ENCODE results near the gene SYT14. TPM values are rescaled to one million over a fixed set of nuclear protein-coding genes. Genes with fewer than 3 reads are reported as not detected.
"Not testable (repeated sequence)": the region's sequence is repeated elsewhere in the genome, so short reads cannot be mapped to it uniquely, and the experiment has no call there.

The SYT14 gene
- total RNA-seq = not detected

DNA sequence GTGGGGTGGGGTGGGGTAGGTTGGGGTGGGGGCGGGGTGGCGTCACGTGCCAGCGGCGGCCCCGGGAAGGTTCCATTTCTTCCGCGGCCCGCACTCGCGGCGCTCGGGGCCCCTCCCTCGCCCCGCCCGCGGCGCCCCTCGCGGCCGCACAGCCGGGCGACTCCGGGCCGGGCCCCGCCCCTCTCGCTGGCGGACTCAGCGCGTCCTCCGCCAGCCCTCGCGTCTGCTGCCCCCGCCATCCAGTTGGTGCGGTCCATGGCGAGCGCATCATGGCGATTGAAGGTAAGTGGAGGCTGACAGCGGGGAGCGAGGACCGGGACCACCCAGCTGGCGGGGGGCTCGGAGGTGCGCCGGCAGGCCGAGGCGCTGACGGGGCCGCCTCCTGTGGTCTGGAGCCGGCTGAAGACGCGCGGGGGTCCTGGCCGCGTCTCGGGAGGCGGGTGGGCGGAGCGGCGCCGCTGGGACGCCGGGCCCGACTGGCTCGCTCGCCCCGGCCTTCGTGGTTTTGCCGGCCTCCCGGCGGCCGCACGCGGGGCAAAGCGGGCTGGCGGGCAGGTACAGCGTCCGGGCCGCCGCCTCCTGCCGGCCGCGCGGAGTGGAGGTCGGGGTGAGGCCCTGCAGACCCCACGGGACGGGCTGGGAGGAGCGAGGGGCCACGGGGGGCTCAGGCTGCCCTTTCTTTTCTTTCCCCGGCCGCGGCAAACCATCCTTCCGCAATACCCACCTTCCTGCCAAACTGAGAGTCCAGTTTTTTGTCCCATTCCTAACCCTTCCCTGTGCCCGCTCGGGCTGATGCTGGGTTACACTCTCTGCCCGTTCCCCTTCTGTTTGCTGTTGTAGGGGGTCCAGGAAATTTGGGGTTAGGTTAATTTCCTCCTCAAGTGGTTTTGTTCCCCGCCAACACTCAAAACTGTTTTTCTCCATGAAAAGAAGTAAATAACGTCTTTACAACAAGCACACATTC lies at the start of gene SYT14:
Gene SYT14 (plus strand): TSS at position 222 of the 964 bp plus-strand sequence. CDS start 48 bp downstream, at position 270.
- Mint-ChIP-seq H3K27me3 (peaks cover 78% of the 10 kb centered on the region), H3K36me3 (peaks cover 3% of the 10 kb centered on the region), H3K4me1 (peaks cover 7% of the 10 kb centered on the region), H3K27ac (no peak within 1 kb of the TSS), H3K4me3 (peak within 1 kb of the TSS; percentile 40), H3K9me3 (peaks cover 1% of the 10 kb centered on the region)
- DNase-seq = peak; percentile 4

DNA sequence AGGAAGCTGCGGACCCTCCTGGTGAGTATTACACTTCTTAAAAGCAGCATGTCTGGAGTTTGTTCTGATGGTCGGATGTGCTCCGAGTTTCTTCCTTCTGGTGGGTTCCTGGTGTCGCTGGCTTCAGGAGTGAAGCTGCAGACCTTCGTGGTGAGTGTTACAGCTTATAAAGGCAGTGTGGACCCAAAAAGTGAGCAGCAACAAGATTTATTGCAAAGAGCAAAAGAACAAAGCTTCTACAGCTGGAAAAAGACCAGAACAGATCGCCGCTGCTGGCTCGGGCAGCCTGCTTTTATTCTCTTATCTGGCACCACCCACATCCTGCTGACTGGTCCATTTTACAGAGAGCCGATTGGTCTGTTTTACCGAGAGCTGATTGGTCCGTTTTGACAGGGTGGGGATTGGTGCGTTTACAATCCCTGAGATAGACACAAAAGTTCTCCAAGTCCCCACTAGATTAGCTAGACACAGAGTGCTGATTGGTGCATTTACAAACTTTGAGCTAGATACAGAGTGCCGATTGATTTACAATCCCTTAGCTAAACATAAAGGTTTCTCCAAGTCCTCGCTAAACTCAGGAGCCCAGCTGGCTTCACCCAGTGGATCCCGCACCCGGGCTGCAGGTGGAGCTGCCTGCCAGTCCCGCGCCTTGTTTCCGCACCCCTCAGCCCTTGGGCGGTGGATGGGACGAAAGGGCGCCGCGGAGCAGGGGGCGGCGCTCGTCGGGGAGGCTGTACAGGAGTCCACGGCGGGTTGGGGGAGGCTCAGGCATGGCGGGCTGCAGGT lies 49.5 kb upstream of the SYT14 start:
- H3K4me3 Mint-ChIP-seq, H3K9me3 Mint-ChIP-seq, H3K4me1 Mint-ChIP-seq, H3K27ac Mint-ChIP-seq, DNase-seq, H3K36me3 Mint-ChIP-seq: not testable (repeated sequence)
- peaks cover 17% of the 10 kb centered on the region for H3K27me3 Mint-ChIP-seq

DNA sequence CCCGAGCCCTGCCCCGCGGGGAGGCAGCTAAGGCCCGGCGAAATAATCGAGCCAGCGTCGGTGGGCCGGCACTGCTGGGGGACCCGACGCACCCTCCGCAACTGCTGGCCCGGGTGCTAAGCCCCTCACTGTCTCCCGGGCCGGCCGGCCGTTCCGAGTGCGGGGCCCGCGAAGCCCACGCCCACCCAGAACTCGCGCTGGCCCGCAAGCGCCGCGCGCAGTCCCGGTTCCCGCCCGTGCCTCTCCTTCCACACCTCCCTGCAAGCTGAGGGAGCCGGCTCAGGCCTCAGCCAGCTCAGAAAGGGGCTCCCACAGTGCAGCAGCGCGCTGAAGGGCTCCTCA lies 49.0 kb upstream of the SYT14 start:
- Mint-ChIP-seq H3K4me3 (no peak overlapping the region), H3K36me3 (no peaks in the 10 kb centered on the region), H3K27ac (no peak overlapping the region), H3K9me3 (no peaks in the 10 kb centered on the region), H3K27me3 (peaks cover 18% of the 10 kb centered on the region), H3K4me1 (no peaks in the 10 kb centered on the region)
- no peak for DNase-seq

DNA sequence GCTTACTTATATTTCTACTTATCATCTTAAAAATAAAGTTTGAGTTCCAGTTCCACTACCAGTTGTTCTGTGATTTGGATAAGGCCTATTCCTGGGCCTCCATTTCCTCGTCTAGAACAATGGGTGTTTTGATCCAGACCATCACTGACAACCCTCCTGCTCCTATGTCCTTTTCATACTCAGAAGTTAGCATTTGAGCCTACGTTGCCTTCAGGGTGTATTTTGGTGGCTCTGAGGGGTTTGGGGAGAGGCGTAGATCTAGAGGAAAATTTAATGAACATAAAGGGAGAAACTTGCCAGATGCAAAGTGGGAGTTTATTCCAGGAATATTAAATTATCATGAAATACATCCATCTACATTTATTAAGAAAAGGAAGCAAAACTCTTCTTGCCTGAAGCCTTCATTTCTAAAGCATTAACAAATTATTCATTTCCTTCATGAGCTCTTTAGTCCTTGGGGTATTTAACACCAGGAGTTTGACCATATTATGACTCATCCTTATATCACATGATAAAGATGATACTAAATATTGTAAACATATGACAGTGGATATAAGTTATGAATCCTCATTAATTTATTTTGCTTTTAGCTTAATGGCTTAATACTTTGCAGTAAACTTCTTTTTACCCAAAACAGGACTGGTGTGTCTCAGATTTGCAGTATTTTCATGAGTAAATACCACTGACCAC lies 47.2 kb upstream of the SYT14 start:
- Mint-ChIP-seq H3K27ac (no peak overlapping the region), H3K27me3 (peaks cover 28% of the 10 kb centered on the region), H3K4me3 (no peak overlapping the region), H3K9me3 (no peaks in the 10 kb centered on the region), H3K4me1 (no peaks in the 10 kb centered on the region), H3K36me3 (no peaks in the 10 kb centered on the region)
- no peak for DNase-seq

DNA sequence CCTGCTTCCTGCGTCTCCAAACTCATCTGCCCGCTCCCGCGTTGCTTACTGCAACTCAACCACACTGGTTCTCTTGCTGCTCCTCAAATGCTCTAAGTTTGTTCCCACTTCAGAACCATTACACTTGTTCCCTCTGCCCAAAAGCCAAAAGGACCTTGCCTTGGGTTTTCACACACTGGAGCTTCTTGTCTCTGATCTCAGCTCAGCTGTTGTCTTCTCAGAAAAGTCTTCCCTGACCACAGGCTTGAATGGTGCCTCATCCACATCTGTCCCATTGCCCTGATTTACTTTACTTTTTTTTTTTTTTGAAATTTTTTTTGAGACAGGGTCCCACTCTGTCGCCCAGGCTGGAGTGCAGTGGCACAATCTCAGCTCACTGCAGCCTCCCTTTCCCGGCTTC lies 44.3 kb upstream of the SYT14 start:
- H3K27ac Mint-ChIP-seq = no peak overlapping the region
- no peak overlapping the region for H3K4me3 Mint-ChIP-seq
- no peaks in the 10 kb centered on the region for H3K4me1 Mint-ChIP-seq
- H3K36me3 Mint-ChIP-seq = no peaks in the 10 kb centered on the region
- no peak for DNase-seq
- peaks cover 19% of the 10 kb centered on the region for H3K27me3 Mint-ChIP-seq
- H3K9me3 Mint-ChIP-seq = no peaks in the 10 kb centered on the region

DNA sequence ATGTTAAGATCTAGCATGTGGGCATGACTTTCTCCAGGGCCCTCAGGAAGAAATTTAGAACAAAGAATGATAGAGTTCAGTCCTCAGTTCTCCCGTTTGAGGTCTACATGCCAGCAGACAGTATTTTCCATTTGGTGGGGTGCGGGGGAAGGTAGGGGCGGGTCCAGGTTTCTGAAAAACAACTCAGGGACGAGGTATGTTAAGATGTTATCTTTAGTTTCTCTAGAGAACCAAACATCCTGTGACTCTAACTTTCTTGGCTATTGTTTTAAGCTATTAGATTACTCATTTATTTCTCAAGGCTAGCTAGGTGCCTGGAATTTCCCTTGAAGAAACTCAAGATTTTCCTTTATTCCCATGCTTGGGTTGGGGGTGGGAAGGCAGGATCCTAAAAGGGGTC lies 42.3 kb upstream of the SYT14 start:
- H3K27ac Mint-ChIP-seq = no peak overlapping the region
- no peak overlapping the region for H3K4me3 Mint-ChIP-seq
- H3K9me3 Mint-ChIP-seq = no peaks in the 10 kb centered on the region
- no peaks in the 10 kb centered on the region for H3K4me1 Mint-ChIP-seq
- no peaks in the 10 kb centered on the region for H3K36me3 Mint-ChIP-seq
- H3K27me3 Mint-ChIP-seq = peaks cover 19% of the 10 kb centered on the region
- DNase-seq = no peak

DNA sequence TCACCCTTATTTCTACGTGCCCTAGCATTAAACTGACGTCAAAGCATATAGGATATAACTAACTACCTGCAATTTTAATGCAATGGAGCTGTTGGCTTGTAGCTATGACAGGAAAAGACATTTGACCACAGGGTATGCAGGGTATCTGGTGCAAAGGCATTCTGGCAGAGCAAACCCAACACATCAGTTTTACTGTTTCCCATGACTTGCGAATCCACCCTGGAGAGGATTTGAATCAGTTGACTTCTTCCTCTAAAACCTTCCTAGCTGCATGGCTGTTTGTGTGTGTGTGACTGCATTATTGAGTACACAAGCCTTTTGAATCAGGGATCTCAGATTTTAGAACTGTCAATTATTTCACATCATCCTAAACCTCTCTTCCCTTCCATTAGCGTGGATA lies 41.7 kb upstream of the SYT14 start:
- Mint-ChIP-seq H3K36me3 (no peaks in the 10 kb centered on the region), H3K9me3 (no peaks in the 10 kb centered on the region), H3K4me1 (no peaks in the 10 kb centered on the region), H3K27me3 (peaks cover 19% of the 10 kb centered on the region), H3K4me3 (no peak overlapping the region), H3K27ac (no peak overlapping the region)
- DNase-seq = no peak

DNA sequence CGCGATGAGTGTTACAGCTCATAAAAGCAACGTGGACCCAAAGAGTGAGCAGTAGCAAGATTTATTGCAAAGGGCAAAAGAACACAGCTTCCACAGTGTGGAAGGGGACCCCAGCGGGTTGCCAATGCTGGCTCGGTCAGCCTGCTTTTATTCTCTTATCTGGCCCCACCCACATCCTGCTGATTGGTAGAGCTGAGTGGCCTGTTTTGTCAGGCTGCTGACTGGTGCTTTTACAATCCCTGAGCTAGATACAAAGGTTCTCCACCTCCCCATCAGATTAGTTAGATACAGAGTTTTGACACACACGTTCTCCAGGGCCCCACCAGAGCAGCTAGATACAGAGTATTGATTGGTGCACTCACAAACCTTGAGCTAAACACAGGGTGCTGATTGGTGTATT lies 39.7 kb upstream of the SYT14 start:
- H3K4me3 Mint-ChIP-seq, H3K9me3 Mint-ChIP-seq, H3K36me3 Mint-ChIP-seq, H3K4me1 Mint-ChIP-seq, H3K27ac Mint-ChIP-seq, DNase-seq: not testable (repeated sequence)
- peaks cover 19% of the 10 kb centered on the region for H3K27me3 Mint-ChIP-seq

DNA sequence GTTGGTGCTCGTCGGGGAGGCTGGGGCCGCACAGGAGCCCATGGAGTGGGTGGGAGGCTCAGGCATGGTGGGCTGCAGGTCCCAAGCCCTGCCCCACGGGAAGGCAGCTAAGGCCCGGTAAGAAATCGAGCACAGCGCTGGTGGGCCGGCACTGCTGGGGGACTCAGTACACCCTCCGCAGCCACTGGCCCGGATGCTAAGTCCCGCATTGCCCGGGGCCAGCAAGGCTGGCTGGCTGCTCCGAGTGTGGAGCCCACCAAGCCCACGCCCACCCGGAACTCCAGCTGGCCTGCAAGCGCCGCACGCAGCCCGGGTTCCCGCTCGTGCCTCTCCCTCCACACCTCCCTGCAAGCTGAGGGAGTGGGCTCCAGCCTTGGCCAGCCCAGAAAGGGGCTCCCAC lies 39.2 kb upstream of the SYT14 start:
- H3K36me3 Mint-ChIP-seq, H3K4me1 Mint-ChIP-seq, DNase-seq, H3K27ac Mint-ChIP-seq, H3K4me3 Mint-ChIP-seq, H3K9me3 Mint-ChIP-seq: not testable (repeated sequence)
- peaks cover 15% of the 10 kb centered on the region for H3K27me3 Mint-ChIP-seq

DNA sequence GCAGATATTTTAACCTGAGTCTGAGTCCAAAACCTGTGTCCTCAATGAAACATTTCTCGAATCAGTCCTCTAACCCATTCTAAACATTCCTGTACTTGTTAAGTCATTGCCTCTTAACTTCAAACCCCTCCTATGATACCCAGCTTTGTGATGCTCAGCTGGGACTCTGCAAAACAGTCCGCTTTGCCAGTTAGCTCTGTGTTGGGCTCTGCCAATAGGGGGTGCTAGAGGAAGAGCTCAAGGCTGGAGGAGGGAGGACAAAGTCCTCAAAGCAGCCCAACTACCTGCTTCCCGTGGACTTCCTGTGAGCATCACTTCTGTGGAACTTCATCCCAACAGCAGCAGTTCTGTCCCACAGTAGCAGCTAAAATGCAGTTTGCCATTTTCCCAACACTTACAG lies 38.1 kb upstream of the SYT14 start:
- peaks cover 1% of the 10 kb centered on the region for H3K9me3 Mint-ChIP-seq
- H3K36me3 Mint-ChIP-seq = no peaks in the 10 kb centered on the region
- H3K27ac Mint-ChIP-seq = no peak overlapping the region
- DNase-seq = peak; percentile 19
- H3K27me3 Mint-ChIP-seq = peaks cover 7% of the 10 kb centered on the region
- no peak overlapping the region for H3K4me3 Mint-ChIP-seq
- no peaks in the 10 kb centered on the region for H3K4me1 Mint-ChIP-seq

DNA sequence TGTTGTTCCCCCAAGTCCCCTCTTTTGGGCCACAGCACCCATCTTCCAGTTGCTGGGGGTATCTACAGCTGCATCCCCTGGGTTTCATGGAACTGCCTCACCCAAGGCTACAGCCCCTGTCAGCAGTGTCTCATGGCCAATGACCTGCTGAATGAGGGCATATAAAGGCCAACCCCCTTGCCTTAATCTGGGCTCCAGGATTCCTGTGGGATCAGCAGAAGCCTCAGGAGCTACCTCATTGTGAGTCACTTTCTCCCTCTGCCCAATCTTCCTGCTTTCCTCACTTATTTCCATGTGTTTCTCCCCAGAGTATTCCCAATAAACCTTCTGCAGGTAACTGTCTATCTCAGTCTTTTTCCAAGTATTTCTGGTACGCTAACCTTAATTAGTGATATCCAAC lies 37.3 kb upstream of the SYT14 start:
- no peak overlapping the region for H3K4me3 Mint-ChIP-seq
- H3K9me3 Mint-ChIP-seq = peaks cover 1% of the 10 kb centered on the region
- H3K27me3 Mint-ChIP-seq = peaks cover 5% of the 10 kb centered on the region
- H3K4me1 Mint-ChIP-seq = no peaks in the 10 kb centered on the region
- no peaks in the 10 kb centered on the region for H3K36me3 Mint-ChIP-seq
- DNase-seq = no peak
- H3K27ac Mint-ChIP-seq = no peak overlapping the region

DNA sequence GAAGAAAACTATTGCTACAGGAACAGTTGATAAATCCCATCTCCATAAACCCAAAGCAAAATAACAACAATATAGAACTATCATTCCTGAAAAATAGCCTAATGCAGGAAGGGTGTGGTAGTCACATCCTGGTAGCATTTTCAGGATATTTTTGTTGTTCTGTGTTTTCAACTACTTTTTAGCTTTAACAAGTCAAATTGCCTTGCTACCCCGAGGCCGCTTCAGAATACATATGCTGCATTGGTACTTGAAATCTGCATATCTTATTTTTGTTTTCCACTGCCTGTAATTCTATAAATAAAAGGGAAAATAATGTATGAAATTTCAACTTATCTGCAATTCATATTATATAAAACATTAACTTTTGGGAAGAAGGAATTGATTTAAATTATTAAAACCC lies 36.8 kb upstream of the SYT14 start:
- H3K9me3 Mint-ChIP-seq = peaks cover 1% of the 10 kb centered on the region
- H3K36me3 Mint-ChIP-seq = no peaks in the 10 kb centered on the region
- H3K27ac Mint-ChIP-seq = no peak overlapping the region
- peaks cover 5% of the 10 kb centered on the region for H3K27me3 Mint-ChIP-seq
- no peaks in the 10 kb centered on the region for H3K4me1 Mint-ChIP-seq
- no peak overlapping the region for H3K4me3 Mint-ChIP-seq
- no peak for DNase-seq

DNA sequence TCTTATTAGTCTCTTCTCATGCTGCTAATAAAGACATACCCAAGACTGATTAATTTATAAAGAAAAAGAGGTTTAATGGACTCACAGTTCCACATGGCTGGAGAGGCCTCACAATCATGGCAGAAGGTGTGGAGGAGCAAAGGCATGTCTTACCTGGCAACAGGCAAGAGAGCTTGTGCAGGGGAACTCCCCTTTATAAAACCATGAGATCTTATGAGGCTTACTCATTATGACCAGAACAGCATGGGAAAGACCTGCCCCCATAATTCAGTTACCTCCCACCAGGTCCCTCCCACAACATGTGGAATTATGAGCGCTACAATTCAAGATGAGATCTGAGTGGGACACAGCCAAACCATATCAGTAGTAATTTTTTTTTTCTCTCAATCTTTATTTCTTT lies 33.2 kb upstream of the SYT14 start:
- not testable (repeated sequence) for DNase-seq, H3K27ac Mint-ChIP-seq, H3K9me3 Mint-ChIP-seq, H3K4me3 Mint-ChIP-seq, H3K27me3 Mint-ChIP-seq, H3K36me3 Mint-ChIP-seq, H3K4me1 Mint-ChIP-seq

DNA sequence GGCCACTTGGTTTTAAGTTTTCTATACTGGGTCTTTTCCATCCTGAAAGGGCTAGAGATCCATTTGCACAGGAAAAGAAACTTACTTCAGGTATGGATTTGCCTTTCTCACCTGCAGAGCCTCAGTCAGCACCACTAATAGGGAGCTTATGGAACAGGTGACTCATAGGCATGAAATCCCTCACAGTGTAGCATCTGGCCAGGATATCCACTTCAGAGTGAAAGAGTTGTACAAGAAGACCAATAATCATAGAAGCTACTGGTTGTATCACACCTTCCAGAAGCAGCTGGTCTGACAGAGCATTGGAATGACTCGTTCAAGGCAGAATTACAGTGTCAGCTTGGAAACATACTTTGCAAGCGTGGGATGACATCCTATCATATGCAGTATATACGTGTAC lies 26.3 kb upstream of the SYT14 start:
- no peaks in the 10 kb centered on the region for H3K9me3 Mint-ChIP-seq
- H3K27me3 Mint-ChIP-seq = no peaks in the 10 kb centered on the region
- no peak overlapping the region for H3K27ac Mint-ChIP-seq
- no peak overlapping the region for H3K4me3 Mint-ChIP-seq
- no peaks in the 10 kb centered on the region for H3K36me3 Mint-ChIP-seq
- DNase-seq = no peak
- no peaks in the 10 kb centered on the region for H3K4me1 Mint-ChIP-seq

DNA sequence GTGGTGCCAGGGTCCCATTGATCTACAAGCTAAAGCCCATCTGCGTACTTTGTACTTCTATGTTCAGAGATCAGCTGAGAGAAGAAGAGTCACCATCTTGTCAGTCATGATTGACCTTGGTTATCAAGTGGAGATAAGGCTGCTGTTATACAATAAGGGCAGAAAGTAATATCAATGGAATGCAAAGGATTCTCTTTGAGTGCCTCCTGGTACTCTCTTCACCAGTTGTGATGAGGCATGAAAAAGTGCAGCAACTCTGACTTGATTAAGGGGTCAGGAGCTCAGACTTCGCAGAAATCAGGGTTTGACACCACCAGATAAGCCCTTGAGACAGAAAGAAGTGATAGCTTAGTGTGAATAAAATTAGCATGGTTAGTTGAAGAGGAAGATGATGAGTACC lies 25.7 kb upstream of the SYT14 start:
- no peak overlapping the region for H3K27ac Mint-ChIP-seq
- no peaks in the 10 kb centered on the region for H3K4me1 Mint-ChIP-seq
- no peak for DNase-seq
- H3K27me3 Mint-ChIP-seq = no peaks in the 10 kb centered on the region
- no peaks in the 10 kb centered on the region for H3K9me3 Mint-ChIP-seq
- H3K36me3 Mint-ChIP-seq = no peaks in the 10 kb centered on the region
- H3K4me3 Mint-ChIP-seq = no peak overlapping the region
